Measurements from ENCODE around the gene ARL11.

ARL11 gene

DNA sequence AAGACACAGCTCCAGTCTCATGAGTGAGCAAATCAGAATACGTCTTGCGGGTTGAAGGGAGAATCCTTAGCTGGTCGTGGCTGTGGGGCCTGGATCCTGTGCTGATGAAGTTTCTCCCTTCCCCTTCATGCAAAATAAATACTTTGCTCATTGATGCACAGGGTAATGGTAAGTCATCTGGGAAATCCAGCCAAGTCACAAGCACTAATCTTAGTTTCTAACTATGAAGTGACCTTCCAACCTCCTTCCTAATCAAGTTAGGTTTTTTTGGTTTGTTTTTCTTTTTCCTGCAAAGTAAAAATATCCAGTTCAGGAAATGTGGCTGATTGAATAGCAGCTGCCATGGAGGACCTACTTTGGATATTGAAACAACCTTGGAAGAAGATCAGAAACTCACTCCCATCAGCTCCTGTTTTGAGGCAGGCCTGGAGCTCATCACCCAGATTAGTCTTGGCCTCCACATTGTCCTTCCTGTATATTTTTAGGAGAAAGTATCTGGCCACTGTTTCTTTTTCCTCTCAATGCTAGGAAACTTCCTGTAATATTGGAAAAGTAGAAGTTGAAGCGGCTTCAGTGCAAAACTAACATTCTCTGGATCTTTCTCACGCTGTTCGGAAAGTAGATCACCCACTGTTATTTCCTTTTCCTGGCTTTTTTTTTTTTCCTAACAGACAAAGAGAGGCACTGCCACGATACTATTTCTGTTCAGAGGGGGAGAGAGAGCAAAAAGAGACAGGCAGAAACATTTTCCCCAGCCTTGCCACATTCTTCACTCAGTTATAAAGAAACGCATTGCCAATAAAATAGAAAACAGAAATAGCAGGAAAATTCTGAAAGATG, 12.3 kb upstream of the ARL11 start:
- DNase-seq (ENCODE audit: low read depth) = no peak

DNA sequence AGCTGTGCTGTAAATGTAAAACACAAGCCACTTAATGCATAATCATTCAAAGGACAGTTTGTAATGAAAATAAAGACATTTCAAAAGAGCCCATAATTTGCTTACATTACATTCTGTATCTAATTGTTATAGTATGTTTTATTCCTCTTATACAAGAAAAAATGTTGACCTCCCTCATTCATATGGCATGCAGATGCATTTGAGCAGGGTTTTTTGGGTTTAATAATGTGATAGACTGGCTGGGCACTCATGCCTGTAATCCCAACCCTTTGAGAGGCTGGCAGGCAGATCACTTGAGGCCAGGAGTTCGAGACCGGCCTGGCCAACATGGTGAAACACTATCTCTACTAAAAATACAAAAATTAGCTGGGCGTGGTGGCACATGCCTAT, 11.6 kb upstream of the ARL11 start:
- DNase-seq (ENCODE audit: low read depth) = no peak

DNA sequence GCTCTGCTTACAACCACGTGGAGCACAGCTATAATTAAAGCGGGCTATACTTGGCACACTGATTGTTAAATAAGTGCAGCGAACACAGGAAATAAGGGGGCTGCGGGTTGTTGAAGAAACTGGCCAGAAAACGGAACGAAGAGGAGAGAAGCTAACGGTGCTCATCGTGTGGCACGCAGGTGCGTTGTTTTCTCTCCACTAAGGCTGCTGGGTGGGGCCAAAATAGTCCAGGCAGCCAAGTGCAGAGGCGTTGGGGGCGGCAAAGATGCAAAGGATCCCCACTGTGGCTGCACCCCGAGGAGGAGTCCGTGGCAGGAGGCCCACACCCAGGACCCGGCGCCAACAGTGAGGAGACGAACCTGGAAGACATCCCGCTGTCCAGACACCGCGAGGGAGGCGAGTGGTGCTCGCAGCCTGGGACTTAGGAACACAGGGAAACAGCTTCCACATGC, 8.1 kb upstream of the ARL11 start:
- no peak for DNase-seq (ENCODE audit: low read depth)

DNA sequence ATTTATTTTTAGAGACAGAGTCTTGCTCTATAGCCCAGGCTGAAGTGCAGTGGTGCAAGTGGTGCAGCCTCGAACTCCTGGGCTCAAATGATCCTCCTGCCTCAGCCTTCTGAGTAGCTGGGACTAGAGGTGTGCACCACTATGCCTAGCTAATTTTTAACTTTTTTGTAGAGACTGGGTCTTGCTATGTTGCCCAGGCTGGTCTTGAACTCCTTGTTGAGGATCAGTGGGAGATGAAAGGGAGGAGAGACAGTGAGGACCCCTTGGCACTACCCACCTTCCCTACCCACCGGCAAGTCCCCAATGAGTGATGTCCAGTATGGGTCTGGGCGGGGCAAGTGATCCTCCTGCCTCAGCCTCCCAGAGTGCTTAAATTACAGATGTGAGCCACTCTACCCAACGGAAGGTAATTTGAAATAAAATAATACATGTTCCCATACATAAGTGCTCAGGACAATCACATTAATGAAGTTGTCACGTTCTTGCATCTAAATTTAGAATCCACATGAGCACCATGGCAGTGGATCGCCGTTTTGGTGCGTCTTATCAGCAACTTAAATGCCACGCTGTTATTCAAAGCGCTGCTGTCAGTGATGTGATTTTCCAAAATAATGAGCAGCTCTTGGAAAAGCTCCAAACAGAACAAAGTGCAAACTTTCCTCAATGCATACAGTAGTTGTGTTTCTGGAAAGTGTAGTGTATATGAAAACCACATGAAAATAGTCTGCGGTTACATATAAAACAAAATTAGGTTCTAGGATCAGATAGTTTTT, 5.9 kb upstream of the ARL11 start:
- no peak for DNase-seq (ENCODE audit: low read depth)

DNA sequence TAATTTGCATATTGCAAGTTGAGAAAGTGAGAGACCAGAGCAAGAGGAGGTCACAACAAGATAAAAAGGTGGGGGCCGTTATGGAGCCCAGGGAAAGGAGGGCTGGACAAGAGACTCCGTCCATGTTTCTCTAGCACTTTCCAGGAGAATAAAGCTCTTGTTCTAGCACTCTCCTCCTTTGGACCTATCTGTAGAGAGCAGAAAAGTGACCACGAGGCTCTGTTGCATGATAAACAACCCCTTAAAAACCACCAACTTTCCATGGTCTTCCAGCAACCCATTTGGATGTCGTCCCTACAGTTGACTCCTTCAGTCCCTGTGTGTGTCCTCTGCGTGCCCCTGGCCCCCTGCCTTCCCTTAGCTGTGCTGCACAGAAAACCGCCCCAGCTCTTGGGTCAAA, 4.1 kb upstream of the ARL11 start:
- no peak for DNase-seq (ENCODE audit: low read depth)

DNA sequence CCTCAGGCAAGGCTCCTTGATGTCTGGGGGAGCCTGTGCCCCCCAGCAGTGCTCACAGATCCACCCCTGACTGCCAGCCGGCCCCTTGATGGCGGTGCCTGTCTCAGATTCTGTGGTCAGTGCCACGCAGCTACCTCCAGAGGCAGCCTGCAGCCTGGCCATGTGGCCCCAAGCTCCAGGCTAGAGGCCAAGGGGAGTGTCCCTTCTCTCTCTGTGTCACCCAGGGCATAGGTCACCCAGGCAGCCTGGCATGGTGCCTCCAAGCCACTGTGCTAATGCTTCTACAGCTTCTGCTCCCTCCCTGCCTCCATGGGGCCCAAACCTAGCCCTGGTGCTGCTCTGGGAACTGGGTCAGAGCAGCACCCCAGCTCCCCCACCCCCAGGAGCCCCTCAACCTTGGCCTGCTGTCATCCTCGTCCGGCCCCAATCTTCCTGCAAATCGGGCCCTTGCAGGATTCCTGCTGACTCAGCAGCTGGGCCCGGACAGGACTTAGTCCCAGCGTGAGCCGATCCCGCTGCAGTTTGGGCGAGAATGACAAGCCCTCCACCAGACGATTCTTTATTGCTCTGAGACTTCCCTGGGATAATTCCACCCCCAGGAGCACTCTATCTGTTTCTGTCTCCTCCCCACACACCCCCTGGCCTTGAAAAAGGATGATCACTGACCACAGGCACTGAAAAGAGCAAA, 2.8 kb upstream of the ARL11 start:
- DNase-seq (ENCODE audit: low read depth) = no peak

DNA sequence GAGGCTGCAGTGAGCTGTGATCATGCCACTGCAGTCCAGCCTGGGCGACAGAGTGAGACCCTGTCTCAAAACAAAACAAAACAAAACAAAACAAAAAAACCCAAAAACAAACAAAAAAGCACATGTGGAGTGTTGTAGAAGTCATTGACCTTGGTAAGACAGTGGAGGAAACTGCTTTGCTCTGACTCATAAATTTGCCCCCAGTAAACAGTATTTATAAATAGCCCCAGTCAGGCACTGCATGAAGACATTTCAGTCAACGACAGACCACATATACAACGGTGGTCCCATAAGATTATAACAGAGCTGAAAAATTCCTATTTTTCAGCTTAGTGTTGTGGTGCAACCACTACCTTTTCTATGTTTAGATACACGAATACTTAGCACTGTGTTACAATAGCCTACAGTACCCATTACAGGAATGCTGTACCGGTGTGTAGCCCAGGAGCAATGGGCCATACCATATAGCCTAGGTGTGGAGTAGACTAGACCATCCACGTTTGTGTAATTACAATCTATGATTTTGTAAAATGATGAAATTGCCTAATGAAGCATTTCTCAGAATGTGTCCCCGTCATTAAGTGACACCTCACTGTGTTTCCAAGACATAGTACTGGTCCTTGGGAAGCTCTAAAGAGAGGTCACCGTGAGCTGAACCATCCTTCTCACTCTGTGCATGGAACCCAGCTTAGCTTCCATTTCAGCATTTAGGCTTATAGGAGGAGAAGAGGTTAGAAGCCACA, 1.1 kb downstream of the ARL11 start:
- no peak for DNase-seq (ENCODE audit: low read depth)

DNA sequence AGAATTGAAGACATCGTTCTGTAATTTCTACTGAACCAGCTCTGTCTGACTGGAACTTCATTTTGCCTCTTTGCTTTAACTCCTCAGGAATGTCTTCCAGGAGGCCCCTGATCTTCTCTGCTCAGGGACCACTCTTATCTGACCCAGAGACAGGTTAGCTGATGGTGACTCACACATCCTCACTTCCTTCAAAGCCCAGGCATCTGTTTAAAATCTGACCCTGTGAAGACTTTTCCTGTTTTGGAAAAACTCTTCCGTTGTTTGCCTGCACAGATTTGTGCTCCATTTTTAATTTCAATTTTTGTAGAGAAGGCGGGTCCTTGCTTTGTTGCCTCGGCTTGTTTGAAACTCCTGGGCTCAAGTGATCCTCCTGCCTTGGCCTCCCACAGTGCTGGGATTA, 1.6 kb downstream of the ARL11 start:
- DNase-seq (ENCODE audit: low read depth) = no peak

DNA sequence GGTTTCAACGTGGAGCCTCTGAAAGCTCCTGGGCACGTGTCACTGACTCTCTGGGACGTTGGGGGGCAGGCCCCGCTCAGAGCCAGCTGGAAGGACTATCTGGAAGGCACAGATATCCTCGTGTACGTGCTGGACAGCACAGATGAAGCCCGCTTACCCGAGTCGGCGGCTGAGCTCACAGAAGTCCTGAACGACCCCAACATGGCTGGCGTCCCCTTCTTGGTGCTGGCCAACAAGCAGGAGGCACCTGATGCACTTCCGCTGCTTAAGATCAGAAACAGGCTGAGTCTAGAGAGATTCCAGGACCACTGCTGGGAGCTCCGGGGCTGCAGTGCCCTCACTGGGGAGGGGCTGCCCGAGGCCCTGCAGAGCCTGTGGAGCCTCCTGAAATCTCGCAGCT, 2.3 kb downstream of the ARL11 start:
- no peak for DNase-seq (ENCODE audit: low read depth)

DNA sequence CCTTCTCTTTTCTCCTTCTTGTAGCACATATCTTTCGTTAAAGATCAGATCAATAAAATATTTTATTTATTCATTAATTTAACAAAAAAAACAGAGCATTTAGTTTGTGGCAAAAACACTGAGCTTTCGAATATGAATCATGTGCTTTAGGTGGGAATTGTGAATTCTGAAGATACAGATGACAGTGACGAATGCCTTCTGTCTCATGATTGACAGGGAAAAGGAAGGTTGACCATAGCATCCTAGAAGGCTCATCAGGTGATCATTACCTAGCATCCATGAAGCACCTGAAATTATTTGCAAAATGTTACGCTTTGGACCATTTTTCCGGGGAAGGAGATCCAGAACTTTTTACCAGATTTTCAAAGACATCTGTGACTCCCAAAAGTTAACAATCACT, 3.8 kb downstream of the ARL11 start:
- DNase-seq (ENCODE audit: low read depth) = no peak

DNA sequence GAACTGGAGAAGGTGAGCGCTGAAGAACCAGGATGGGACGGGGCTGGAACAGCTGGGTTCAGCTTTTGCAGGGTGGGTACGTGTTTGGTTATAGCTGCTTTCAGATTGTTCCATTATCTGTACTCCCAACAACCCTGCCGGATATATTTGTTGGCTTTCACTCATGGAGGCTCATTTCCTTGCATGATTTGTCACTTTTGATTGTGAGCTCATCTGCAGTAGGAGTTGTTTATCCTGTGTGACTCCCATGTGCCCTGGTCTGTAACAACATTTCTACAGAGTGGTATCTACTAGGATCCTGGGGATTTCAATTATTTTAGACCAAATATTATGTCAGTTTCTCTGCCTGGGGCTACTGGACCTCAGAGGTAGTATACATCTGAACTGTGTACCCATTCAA, 5.4 kb downstream of the ARL11 start:
- no peak for DNase-seq (ENCODE audit: low read depth)

DNA sequence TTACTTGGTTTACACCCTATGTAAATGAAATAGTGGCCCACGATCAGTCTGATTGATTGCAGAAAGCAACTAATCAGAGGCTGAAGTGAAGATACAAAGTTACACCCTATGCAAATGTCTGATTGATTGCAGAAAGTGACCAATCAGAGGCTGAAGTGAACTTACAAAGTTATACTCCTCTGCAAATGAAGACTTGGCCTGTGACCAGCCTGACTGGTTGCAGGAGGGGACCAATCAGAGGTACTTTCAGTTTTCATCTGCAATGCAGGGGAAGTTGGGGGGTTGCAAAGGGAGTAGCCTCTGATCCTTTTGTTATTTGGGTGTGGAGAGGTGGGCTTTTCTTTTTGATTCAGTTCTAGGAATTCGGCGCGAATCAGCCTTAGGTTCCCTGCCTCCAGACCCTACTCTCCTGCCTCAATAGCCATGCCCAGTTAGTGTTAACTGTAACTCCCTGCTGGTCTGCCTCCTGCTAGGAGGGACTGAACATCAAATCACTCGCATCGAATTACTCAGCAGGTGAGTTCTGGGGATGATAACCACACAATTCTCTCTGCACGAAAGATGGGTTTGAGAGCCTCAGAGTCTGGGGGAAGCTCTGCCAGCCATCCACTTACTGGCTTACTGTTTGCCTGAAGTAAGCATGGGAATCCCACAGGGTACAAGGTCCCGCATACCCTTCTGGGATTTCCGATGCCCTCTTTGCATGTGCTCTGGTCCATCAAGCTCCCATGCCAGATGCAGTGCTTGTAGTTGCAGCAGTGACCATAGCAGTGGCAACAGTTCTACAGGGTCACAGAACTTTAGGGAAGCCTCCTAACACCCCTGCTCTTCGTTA, 7.5 kb downstream of the ARL11 start:
- peak; percentile 10 for DNase-seq (ENCODE audit: low read depth)

DNA sequence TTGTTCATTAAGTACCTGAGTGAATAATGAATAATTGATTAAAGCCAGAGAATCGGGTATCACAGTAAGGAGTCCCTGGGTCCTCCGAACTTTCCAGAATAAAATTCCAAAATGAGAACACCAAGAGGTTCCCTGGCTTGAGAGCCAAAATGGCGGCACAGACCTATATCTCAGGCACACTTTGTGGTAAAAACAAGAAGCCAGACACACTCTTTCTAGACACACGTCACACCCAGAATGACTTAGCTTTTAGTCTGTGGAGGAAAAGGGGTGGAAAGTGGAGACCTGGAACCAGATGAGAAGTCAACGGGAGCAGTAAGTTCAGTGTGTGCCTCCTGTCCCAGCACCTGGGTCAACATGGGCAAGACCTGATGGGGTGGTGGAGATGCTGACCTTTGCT, 8.4 kb downstream of the ARL11 start:
- no peak for DNase-seq (ENCODE audit: low read depth)

DNA sequence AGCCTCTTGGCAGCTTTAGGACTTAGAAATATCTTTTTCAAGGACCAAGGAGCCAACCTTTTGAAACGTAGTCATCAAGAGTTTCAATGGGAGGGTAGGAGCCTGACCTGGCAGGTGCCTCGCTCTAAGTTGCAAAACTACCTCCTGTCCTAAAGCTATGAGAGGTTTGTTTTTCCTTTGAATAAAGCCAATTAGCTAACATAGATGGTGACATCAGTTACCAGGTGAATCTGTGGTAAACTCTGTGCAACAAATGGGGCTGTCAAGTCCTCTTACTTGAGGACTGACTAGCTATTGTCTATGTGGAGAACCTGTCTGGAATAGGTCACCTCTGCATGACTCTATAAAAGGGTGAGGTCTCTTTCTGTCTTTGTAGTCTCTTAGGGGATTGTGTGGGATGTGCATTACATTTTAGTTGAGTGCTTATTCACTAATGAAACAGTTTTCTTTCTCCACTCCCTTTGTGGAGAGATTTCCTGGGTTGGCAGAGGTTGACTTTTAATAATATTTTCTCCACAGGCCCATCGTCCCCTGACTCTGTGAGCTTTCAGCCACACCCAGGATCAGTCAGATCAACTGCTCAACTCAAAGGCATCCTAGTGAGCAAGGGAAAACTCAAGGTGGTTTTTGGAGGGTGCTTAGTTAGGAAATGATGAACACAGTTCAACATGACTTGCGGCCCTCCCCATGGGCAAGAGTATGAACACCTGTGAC, 9.9 kb downstream of the ARL11 start:
- DNase-seq (ENCODE audit: low read depth) = no peak

DNA sequence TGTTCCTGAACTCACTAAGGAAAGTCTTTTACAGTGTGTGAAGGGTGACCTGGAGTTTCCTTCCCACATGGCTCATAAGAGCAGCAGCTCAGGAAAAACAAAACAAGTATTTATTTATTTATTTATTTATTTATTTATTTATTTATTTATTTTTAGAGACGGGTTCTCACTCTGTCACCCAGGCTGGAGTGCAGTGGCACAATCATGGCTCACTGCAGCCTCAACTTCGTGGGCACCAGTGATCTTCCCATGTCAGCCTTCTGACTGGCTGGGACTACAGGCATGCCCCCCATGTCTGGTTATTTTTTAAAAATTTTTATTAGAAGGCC, 10.4 kb downstream of the ARL11 start:
- DNase-seq (ENCODE audit: low read depth) = no peak

DNA sequence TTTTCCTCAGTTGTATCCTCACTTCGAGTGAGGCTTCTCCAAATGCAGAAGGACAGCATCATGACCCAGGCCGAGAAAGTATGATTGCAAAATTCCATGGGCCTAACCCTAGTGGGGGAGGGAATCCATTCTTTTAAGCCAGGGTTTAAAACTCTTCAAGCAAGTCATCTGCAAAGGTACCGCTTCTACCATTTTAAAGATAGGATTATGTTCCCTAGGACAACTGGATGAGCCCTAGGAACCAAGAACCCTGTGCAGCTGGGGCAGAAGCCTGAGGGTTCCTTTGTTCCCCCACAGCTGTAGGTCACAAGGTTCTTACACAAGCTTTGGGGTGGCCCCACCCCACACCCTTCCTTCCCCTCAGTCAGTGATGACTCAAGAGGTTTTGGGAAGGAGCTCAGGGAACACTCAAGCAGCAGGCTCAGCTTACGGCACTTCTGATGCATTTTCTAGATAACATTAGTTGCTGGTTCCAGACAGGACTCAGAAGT, 13.5 kb downstream of the ARL11 start:
- DNase-seq (ENCODE audit: low read depth) = no peak

DNA sequence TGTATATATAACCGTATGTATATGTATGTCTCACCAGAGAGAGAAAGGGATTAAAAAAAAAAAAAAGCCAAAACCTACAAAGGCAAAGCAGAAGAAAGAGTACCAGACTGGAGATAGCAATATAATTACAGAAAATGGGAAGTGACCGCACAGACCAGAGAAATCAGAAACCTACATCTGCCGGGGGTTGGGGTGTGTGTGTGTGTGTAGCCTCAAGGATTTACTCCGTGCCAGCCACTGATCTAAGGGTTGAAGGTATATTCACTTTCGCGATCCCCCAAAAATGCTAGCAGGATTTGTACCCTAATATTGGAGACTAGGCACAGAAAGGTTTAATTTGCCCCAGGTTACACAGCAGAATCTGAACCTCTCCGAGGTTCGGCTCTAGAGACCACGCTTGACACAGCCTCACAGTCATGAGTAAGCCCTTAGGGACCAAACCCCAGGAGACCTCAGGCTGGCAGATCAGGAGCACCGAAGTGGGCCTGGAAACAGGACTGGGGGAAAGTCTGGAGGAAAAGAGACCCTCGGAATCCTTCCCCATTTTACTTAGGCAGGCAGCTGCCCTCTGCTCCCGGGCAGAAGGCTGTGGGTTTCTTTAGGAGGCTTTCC, 14.8 kb downstream of the ARL11 start:
- no peak for DNase-seq (ENCODE audit: low read depth)

DNA sequence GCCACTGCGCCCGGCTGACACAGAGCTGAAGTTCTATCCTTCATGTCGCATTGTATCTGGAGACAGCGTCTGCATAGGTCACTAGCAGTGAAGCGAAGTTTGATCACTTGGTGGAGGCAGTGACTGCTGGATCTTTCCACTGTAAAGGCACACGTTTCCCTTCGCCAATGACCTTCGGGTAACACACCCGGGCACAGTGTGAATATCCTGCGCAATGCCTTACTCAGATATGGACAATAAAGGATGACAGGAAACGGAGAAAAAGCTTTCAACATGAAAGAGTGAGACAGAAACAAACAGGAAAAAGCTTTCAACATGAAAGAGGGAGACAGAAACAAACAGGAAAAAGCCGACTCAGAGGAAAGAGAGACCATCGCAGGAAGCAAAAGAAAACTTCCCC, 17.1 kb downstream of the ARL11 start:
- no peak for DNase-seq (ENCODE audit: low read depth)

DNA sequence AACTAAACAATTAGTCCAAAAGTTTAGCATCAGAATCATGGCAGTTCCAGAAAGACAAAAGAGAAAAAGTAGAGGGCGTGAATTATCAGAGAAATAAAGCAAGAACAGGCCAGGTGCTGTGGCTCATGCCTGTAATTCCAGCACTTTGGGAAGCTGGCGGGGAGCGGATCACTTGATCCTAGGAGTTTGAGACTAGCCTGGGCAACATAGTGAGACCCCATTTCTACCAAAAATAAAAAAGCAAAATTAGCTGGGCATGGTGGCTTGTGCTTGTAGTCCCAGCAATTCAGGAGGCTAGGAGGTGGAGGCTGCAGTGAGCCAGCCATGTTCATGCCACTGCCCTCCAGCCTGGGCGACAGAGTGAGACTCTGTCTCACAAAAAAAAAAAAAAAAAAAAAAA, 18.4 kb downstream of the ARL11 start:
- no peak for DNase-seq (ENCODE audit: low read depth)
